Left hindlimb (tissue), 1 donor: Measurements from ENCODE around the gene POLRMT.
"Not testable (repeated sequence)": the region's sequence is repeated elsewhere in the genome, so short reads cannot be mapped to it uniquely, and the experiment has no call there.

Source experiments
- DNase-seq: peaks from one replicate; pipeline ENCODE4 v3.0.0-alpha.2; 2018

The POLRMT gene

GRCh38 chr19:633068-633785, at the start of gene POLRMT:
TSS of gene POLRMT (minus strand) at chr19:633537. CDS start at chr19:633512, 25 bp downstream.
- peak; percentile 99 for DNase-seq

DNA sequence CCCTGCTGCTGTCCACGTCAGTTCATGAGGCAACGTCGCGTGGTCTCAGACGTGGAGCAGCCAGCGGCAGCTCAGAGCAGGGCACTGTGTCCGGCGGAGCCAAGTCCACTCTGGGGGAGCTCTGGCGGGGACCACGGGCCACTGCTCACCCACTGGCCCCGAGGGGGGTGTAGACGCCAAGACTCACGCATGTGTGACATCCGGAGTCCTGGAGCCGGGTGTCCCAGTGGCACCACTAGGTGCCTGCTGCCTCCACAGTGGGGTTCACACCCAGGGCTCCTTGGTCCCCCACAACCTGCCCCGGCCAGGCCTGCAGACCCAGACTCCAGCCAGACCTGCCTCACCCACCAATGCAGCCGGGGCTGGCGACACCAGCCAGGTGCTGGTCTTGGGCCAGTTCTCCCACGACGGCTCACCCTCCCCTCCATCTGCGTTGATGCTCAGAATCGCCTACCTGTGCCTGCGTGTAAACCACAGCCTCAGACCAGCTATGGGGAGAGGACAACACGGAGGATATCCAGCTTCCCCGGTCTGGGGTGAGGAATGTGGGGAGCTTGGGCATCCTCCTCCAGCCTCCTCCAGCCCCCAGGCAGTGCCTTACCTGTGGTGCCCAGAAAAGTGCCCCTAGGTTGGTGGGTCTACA, 49.5 kb upstream of the POLRMT start:
- DNase-seq: no peak

DNA sequence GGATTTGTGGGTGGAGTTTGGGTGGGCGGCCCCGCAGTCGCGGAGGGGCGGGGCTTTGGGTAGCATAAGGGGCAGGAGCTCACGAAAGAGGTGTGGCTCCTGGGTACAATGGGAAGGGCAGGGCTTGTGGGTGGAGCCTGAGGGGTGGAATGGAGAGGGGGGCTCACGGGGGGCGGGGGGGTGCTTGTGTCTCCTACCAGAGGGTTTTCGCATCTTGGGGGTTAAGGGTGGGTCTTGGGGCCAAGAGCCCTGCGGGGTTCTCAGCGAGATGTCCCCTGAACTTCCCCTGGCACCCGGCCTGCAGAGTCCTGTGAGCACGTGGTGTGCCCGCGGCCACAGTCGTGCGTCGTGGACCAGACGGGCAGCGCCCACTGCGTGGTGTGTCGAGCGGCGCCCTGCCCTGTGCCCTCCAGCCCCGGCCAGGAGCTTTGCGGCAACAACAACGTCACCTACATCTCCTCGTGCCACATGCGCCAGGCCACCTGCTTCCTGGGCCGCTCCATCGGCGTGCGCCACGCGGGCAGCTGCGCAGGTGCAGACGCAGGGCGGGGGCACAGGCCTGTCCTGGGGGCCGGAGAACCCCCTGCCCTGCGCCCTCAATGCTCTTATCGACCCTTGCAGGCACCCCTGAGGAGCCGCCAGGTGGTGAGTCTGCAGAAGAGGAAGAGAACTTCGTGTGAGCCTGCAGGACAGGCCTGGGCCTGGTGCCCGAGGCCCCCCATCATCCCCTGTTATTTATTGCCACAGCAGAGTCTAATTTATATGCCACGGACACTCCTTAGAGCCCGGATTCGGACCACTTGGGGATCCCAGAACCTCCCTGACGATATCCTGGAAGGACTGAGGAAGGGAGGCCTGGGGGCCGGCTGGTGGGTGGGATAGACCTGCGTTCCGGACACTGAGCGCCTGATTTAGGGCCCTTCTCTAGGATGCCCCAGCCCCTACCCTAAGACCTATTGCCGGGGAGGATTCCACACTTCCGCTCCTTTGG, 48.0 kb upstream of the POLRMT start:
- DNase-seq: no peak

DNA sequence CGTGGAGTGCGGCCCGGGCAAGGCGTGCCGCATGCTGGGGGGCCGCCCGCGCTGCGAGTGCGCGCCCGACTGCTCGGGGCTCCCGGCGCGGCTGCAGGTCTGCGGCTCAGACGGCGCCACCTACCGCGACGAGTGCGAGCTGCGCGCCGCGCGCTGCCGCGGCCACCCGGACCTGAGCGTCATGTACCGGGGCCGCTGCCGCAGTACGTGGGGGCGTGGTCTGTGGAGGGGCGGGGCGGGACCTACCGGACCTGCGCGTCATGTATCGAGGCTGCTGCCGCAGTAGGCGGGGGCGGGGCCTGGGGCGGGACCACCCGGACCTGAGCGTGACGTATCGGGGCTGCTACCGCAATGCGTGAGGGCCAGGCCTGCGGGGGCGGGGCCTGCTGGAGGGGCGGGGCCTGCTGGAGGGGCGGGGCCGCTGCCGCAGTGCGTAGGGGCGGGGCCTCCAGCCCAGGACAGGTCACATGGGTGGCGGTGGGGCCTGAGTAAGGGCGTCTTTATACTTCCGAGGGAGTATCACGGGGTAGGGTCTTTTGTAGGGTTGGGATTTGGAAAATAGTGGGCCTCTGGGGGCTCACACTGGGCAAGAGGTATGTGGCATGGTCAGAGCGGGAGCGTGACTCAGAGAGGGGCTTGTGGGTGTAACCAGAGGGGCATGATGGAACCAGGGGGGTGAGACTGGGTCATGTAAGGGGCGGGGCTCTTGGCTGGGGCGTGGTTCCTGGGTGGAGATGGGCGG, 47.1 kb upstream of the POLRMT start:
- DNase-seq: peak; percentile 100

DNA sequence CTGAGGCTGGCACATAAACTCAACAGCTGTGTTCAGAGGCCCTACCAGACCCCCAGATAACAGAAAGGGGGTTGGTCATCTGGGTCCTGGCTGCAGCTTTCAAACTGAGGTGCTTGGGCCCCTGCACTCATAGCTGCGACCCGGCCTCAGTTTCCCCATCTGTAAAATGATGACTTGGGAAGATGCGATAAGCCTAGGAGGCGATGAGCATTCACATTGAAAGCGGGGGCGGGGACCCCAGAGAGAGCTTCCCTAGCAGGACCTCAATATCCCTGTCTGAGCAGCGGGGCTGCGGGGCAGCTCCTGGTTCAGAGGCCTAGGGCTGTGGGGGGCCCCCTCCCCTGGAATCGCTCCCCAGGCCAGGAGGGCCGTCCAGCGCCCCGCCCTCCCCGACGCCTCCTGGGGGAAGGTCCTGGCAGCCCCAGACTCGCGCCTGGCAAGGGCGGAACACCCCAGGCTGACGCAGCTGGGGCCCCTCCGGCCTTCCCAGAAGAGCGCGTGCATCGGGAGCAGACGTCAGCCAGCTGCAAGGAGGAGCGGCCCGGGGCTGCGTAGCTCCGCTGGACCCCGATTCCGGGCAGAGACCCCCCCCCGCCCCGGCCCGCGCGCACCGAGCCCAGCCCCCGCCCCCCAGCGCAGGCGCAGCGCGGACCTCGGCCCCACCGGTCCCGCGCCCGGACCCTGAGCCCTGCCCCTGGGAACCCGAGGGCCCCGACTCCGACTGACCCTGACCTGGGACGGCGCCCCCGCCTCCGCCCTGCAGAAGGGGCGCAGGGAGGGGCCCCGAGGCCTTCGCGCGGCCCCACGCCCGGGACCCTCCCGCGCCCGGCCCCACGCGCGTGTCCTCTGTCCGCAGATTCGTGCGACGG, 46.3 kb upstream of the POLRMT start:
- peak; percentile 89 for DNase-seq

- no peak for DNase-seq
Measured at GRCh38 chr19:678791-679388, 45.6 kb upstream of the POLRMT start.

DNA sequence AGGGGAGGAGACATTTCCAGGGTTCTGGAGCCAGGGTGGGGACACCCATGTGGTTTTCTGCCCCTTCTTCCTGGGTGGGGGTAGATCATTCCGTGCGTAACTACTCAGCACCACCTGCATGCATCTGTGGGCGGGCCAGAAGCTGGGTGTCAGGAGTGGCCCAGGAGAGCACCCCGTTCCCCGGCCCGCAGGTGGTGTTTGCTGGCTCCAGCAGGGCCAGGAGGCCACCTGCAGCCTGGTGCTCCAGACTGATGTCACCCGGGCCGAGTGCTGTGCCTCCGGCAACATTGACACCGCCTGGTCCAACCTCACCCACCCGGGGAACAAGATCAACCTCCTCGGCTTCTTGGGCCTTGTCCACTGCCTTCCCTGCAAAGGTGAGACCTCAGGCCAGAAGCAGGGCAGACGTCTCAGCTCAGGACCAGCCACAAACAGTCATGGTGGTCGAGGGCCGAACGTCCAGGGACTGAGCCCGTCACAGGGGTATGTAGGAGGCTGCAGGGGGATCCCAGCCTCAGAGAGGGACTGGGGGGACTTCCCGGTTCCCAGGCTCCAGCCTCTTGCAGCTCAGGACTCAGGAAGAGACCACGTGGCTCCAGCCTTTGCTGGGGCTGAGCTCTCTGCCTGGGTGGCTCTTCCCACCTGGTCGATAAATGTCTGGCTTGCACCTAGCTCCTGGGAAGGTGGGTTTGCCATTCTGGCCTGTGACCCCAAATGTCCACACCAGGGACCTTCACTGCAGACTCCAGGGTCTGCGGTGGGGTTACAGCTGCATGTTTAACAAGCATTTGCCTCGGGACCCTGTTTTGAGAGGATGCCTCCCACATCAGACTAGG, 44.5 kb upstream of the POLRMT start:
- no peak for DNase-seq

- DNase-seq: peak; percentile 74
Measured at GRCh38 chr19:677201-677600, 43.9 kb upstream of the POLRMT start.

DNA sequence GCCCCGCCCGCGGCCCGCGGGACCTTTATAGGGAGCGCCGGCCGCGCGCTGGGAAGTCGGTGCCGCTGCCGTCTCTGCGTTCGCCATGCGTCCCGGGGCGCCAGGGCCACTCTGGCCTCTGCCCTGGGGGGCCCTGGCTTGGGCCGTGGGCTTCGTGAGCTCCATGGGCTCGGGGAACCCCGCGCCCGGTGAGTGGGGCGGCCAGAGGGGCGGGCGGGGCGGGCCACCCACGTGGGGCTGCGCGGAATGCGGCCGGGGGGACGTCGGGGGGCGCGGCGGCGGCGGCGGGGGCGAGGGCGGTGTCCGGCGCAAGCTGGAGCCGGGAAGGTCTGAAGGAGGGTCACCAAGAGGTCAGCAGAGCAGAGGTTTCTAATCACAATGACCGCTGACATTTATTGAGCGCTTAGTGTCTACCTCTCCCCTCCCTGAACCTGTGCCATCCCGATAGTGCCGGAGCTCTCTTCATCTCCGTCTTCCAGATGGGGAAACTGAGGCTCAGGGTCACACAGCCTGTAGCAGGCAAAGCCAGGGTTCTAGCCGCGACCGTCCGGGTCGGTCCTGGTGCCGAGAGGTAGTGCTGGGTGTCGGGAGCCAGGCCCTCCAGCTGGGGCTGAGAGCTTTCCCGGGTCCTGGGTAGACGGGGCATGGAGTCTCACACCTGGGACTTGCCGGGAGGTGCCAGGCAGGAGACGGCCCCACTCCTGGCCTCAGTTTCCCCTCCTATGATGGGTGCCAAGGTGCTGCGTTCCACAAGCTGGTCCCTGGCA, 43.2 kb upstream of the POLRMT start, which contains the start of gene FSTL3:
FSTL3 (plus strand) TSS at position 54 of the 767 bp plus-strand sequence; CDS start at position 86, 32 bp downstream.
- no peak for DNase-seq

DNA sequence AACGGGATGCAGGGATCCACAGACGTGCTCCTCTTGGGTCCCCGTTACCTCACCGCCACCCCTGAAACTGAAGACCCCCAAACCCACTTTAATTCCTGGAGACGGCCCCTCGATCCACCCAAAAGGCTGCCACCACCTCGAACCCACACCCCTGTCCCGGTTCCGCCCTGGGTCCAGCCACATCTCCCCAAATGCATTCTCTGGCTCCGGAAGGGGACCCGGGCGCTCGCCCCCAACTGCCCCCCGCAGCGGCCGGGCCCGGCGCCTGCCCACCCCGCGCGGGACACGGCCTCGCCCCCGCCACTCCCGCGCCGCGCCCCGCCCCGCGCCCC, 42.6 kb upstream of the POLRMT start:
- DNase-seq: no peak

DNA sequence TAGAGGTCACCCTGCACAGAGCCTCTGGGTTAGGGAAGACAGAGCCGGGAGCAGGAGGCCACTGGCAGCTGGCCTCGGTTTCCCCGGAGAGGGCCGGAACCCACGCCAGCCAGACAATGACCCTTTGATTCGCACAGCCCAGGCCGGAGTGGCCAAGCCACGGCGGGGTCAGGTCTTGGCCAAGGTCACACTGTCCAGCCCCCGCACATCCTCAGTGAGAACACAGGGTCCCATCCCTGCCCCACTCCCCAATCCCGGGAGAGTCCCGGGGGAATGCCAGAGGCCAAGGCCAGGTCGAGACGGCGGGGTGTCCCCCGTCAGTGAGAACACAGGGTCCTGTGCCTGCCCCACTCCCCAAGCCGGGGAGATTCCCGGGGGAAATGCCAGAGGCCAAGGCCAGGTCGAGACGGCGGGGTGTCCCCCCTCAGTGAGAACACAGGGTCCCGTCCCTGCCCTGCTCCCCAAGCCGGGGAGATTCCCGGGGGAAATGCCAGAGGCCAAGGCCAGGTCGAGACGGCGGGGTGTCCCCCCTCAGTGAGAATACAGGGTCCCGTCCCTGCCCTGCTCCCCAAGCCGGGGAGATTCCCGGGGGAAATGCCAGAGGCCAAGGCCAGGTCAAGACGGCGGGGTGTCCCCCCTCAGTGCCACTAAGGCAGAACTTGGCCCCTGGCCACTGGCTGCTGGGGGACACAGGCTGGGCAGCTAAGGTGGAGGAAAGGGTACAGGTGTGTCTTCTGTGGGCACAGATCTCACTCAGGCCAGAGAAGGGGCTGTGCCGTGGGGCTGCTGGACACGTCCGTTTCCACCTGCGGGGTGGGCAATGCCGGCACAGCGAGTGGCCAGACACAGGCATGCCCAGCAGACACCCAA, 41.2 kb upstream of the POLRMT start:
- no peak for DNase-seq

- DNase-seq: no peak
Measured at GRCh38 chr19:670609-671075, 37.3 kb upstream of the POLRMT start.

DNA sequence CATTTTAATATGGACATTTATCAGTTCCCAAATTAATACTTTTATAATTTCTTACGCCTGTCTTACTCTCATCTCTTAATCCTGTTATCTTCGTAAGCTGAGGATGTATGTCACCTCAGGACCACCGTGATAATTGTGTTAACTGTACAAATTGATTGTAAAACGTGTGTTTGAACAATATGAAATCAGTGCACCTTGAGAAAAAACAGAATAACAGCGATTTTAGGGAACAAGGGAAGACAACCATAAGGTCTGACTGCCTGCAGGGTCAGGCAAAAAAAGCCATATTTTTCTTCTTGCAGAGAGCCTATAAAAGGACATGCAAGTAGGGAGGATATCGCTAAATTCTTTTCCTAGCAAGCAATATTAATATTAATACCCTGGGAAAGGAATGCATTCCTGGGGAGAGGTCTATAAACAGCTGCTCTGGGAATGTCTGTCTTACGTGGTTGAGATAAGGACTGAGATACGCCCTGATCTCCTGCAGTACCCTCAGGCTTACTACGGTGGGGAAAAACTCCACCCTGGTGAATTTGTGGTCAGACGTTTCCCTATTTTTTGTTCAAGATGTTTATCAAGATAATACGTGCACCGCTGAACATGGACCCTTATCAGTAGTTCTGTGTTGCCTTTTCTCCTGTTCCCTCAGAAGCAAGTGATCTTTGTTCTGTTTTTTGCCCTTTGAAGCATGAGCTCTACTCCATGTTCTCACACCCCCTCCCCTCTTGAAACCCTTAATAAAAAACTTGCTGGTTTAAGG, 35.5 kb upstream of the POLRMT start:
- DNase-seq: not testable (repeated sequence)

- not testable (repeated sequence) for DNase-seq
Measured at GRCh38 chr19:666985-667573, 33.7 kb upstream of the POLRMT start.

- DNase-seq: peak; percentile 87
Measured at GRCh38 chr19:664913-665443, 31.6 kb upstream of the POLRMT start.

DNA sequence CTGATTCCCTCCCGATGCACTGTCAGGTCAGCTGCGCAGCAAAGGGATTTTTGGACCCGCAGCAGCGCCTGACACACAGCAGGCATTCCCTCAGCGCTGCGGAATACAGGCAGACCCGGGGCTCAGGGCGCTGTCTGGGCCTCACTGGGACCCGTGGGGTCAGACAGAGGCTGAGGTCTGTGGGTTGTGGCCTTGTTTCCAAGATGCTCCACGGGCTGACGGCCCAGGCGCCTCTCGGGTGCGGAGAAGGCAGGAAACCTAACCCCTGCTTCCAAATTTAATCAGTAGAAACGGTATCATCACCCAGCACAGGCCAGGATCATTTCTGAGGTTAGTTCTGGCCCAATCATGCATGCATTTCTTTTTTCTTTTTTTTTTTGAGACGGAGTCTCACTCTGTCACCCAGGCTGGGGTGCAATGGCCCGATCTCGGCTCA, 30.4 kb upstream of the POLRMT start:
- no peak for DNase-seq
